Anterior cingulate cortex (tissue), 58 donors: Measurements from ENCODE around the gene KAZALD1.
A peak's percentile ranks its signal among the peaks of the same experiment; 100 is the strongest.

ENCODE experiments used
- DNase-seq, 58 donors: peaks; one replicate each; lab custom pipeline; 2025; lab: John Stamatoyannopoulos, UW

Gene KAZALD1

GRCh38 chr10:101046332-101047238 is 15.2 kb upstream of the KAZALD1 start:
- DNase-seq = no peak

- no peak for DNase-seq
Observed at GRCh38 chr10:101047268-101047667, 14.5 kb upstream of the KAZALD1 start.

DNA sequence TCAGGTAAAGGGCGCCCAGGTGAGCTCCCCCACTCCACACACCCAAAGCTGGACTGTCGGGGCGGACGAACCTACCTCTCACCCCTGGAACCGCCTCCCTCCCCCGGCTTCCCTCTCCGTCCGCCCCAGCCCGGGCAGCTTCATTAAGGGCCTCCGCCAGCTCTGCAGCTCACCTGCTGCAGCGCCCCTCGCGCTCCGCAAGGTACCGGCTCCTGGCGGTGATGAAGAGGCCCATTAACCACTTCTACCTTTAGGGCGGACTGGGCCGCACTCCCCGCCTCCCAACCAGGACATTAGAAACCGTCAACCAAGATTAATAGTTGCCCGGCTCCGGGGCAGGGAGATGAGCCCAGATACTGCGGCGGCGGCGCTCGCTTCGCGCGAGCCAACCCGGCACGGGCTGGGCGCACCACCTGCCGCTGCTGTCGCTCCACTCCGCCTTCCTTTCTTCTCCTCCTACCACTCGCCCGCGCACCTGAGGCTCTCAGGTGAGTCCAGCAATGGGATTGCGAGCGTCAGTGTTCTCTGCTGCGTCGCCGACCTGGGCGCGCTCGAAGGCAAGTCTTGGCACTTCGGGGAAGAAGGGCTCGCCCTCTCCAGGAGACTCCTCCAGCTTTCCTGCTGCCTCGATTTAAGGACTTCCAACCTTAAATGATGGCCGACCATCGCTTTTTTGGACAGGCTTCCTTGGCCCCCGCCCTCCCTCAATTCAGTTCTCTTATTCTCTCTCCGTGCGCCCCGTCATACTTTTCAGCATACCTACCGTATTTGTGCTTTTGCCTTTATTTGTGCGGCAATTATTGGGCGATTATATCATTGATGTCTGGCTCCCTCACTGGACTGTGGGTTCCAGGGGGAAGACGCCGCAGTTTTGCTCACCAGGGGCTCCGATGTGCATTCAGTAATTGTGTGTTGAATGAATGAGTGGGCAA is 13.6 kb upstream of the KAZALD1 start:
- no peak for DNase-seq

- peak in 12 of 58 donors; percentile 6 to 33 (median 16) for DNase-seq
Observed at GRCh38 chr10:101050208-101051069, 11.3 kb upstream of the KAZALD1 start.

- peak in 6 of 58 donors; percentile 9 to 64 (median 18) for DNase-seq
Observed at GRCh38 chr10:101052285-101052684, 9.5 kb upstream of the KAZALD1 start.

DNA sequence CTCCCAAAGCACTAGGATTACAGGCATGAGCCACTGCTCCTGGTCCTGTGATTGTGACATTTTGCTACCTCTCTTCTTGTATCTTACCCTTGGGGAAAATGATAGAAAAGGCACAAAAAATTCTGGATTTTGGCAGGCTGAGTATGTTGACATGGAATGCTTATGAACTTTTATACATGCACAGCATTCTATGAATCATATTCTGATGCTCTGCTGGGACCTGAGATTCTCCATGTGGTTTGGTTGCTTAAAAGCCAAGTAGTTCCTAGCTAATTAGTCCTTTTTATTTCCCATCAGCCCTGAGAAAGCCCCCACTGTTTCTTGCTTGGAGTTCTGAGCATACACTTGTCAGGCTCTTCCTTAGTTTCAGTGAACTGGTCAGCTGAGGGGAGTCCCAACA is 8.3 kb upstream of the KAZALD1 start:
- no peak for DNase-seq

DNA sequence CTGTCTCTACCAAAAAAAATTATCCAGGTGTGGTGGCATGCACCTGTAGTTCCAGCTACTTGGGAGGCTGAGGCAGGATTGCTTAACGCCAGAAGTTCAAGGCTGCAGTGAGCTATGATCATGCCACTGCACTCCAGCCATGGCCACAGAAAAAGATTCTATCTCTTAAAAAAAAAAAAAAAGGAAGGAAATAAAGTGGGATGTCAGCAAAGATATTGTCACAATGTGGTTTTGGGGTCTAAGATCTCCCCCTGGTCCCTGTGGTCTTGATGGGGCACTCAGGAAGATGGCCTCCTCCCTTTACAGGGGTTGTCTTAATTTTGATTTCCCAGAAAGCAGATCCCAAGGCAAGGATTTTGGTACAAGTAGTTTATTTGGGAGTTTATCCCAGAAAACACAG is 7.4 kb upstream of the KAZALD1 start:
- no peak for DNase-seq

DNA sequence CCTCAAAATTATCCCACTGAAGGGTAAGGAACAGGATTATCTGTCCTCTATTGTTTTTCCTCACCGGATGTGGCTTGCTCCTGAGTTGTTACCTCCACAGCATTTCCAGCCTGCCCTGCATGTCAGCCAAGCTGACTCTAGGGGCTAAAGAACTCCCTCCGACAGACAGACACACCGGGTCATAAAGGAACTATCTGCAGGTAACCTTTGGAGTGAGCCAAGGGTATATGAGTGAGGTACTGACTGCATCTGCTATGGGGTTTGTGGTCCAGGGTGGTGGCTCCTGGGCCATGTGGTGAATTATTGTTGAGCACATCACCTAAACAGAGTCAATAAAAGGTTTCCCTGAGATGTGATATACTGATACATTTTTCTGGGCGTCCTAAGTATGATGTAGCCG is 6.9 kb upstream of the KAZALD1 start:
- no peak for DNase-seq

GRCh38 chr10:101055411-101055810 is 6.4 kb upstream of the KAZALD1 start:
- DNase-seq = no peak

GRCh38 chr10:101056365-101057151 is 5.2 kb upstream of the KAZALD1 start:
- DNase-seq = no peak

DNA sequence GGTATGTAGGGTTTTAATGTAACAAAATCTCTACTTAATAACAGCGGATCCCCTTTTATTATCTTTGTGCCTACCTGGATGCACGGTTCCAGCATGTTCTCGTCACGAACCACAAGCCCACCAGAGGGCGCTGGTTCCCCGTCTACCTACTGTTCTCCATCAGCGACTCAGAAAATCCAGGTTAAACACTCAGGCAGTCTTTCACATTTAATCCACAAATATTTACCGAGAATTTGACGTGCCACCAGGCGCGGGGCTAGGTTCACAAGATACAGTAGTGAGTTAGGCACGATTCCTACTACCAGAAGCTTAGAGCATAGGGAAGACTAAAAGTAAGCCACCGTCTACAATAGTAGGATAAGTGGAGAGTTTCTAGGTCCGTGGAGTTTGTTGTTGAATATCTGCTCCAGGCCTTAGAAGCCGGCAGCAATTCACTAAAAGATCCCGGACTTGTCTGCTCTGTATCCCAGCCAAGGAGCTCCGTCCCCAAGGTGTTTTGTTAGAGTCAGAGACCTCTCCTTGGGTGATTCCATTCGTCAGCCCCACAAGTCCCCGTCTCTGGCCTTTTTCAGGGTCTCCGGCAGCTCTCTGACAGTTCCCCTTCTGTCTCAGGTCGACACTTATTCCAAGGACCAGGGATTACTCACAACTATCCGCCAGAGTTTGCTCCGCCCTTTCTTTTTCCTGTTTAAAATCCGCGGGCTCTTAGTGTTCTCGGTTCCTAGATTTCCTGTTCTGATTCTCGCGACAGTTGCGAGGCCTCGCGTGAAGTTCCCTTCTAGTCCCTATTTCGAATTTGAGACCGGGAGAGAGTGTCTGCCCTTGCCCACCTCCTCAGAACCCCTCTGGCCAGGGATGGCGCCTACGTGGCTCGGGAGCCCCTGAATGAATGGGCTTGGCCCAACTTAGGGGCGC is 1.5 kb upstream of the KAZALD1 start:
- peak in 56 of 58 donors; percentile 12 to 97 (median 82) for DNase-seq

GRCh38 chr10:101060951-101061623 is 702 bp upstream of the KAZALD1 start:
- peak in 48 of 58 donors; percentile 53 to 95 (median 88) for DNase-seq

- peak in 5 of 58 donors; percentile 7 to 20 (median 11) for DNase-seq
Observed at GRCh38 chr10:101062232-101063049, 652 bp downstream of the KAZALD1 start.

GRCh38 chr10:101063050-101063525 is 1.3 kb downstream of the KAZALD1 start:
- no peak for DNase-seq

- DNase-seq = no peak
Observed at GRCh38 chr10:101063548-101064414, 2.0 kb downstream of the KAZALD1 start.
